Measurements from ENCODE around the gene RIT2.

The RIT2 gene

DNA sequence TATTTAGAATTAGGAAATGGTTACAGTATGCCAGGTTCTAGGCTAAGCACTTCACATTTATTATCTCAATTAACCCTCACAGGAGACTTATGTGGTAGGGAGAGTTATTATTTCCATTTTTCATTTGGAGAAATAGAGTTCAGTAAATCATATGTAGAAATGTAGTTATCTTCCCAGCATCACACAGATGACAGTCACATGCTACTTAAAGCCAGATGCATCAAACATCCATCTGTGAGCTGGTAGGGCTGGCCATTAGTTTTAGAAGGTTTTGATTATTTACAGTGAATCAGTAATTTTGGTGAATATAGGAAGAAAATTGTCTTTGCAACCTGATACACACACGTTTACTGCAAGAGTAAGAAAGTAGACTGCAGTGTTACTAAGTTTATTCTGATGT is 97.9 kb downstream of the RIT2 start:
- no peak for DNase-seq (ENCODE audit: insufficient read length, low spot score)
- no peak for FAIRE-seq

DNA sequence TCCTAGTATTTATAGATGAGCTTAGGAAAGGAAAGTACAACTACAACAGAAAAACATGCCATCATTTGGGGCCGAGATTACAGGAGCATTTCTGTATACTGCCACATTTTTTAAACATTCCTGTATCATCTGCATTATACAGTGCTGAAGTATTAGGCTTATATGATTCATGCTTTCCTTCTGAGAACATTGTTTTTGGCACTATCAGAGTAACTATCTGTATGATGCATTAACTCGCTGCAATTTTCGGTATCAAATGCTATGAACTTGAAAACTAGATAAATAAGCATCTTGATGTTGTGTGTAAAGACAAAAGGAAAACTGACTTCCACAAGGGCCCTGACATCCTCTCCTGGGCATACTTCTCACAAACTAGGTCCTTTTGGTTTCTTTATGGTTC is 102.0 kb downstream of the RIT2 start:
- no peak for DNase-seq (ENCODE audit: insufficient read length, low spot score)
- FAIRE-seq, result no peak

DNA sequence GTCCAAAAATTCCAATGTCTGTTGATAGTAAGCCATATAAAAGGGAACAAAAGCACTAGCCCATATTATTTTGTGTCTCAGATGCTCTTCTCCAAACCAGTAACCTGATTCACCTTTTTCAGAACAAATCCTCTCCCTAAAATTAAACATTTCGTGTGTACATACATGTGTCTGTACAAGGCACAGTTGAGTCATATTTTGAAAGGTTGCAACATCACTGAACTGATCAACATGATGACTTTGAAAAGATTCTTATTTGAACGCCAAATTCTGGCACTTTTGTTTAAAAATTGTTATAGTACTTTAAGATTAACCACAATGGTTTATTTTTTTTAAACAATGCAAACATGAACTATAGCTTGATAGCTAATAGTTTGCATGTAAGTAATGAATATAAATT is 102.5 kb downstream of the RIT2 start:
- no peak for FAIRE-seq
- no peak for DNase-seq (ENCODE audit: insufficient read length, low spot score)

DNA sequence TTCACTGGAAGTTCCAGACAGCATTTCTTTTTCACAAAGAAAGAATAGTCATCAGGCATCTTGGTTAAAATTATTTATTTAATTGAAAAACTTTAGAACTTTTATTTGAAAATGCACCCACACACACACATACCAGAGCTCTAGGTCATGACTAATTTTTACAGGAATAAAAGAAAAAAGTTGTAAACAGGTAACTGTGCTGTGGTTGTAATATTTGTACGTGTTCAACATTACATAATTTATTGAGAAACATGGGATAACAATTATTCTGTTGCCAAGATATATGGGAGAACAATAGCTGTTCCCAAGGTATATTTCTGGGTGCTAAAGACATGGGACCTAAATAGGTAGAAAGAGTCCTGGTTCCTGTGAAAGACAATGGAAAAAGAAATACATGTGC is 104.9 kb downstream of the RIT2 start:
- no peak for FAIRE-seq
- DNase-seq (ENCODE audit: insufficient read length, low spot score), result no peak

DNA sequence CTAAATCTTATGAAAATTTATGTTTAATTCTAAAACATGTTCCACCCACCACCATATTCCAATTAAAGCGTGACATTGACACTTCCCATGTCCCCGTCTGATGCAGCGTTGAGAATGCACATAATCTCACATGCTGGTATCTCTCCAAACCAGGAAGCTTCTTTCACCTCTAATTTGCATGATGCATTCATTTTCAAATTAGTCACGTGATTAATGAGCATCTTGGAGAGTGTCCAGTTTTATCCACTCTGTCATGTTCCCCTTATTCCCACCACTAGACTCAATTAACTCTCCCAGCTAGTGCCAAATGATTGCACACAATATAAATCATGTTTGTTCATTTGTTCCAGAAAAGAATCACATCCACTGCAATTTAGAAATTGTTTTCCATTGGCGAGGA is 105.8 kb downstream of the RIT2 start:
- FAIRE-seq, result no peak
- DNase-seq (ENCODE audit: insufficient read length, low spot score), result no peak

DNA sequence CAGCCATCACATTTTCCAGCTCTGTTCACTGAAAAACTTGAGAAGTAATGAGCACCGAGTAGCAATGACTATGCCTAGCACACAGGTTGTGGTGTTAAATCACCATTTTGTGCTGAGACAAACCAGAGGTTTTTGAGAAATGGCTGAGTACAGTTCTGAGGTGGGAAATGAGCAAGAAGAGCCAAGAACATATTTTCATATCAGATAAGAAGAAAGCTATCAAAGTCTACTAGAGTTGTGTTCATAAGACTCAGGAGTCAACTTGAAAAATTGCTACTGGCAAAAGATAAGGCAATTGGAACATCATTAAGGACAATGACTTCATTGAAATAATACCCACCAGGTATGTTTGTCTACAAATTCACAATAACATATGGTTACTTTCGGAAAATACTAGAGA is 108.1 kb downstream of the RIT2 start:
- no peak for FAIRE-seq
- DNase-seq (ENCODE audit: insufficient read length, low spot score), result no peak

DNA sequence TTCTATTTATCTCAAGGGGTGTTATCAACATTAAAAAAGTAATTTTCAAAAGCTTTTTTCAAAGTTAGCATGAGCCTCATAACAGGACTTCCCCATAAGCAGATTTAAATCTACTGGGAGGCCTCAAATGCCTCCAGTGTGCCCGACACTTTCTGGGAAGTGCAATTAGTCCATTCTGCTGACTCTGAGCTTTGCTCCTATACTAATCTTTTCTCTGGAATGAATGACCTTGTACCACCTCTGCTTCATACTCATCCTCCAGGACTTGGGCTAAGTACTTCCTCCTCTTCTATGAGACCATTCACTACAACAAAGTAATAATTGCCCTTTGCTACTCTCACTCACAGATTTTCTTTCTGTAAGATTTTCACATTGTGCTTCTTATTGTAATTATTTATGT is 111.1 kb downstream of the RIT2 start:
- no peak for DNase-seq (ENCODE audit: insufficient read length, low spot score)
- no peak for FAIRE-seq

DNA sequence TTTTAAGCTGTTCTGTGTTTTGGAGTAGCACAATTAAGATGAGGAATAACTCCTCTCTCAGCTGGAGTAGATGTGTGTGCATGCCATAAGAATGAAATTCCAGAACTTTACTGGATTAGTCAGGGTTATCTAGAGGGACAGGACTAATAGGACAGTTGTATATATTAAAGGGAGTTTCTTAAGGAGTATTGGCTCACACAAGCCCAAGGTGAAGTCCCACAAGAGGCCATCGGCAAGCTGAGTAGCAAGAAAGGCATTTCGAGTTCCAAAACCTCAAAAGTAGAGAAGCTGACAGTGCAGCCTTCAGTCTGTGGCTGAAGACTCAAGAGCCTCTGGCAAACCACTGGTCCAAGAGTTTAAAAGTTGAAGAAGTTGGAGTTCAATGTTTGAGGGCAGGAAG is 113.7 kb downstream of the RIT2 start:
- no peak for DNase-seq (ENCODE audit: insufficient read length, low spot score)
- no peak for FAIRE-seq

DNA sequence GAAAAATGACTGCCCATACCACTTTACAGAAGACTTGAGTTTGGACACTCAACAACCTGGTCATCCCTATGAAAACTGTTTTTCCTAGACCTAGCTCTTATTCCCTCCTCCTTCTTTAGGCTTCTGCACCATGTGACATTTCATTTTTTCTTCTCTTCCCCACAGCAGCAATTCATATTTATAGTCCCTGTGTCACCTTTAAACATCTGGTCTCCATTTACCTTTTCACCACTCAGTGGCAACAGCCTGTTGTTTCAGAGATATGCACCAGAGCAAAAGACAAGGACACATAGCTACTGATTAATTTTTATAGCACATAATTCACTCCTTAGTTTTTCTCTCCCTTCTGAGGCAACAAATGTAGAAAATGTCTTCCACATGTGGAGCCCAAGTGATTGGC is 118.7 kb downstream of the RIT2 start:
- no peak for FAIRE-seq
- DNase-seq (ENCODE audit: insufficient read length, low spot score), result no peak

DNA sequence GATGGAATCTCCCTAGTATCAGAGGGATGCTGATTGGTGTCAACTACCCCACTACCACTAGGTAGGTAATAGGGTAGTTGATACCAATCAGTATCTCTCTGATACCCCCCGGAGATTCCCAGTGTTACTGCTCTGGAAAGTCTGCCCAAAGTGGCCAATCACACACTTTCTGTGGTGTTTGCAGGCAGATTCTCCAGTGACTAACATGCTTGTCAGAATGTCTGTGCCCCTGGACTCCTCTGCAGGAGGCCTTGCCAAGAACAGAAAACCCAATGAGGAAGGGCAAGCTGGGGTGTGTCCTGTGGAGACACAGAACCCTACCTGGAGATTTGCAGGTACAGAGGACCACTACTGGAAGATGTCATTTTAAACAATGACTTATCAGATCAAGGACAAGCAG is 135.1 kb downstream of the RIT2 start:
- DNase-seq (ENCODE audit: insufficient read length, low spot score) (no peak), FAIRE-seq (no peak)

DNA sequence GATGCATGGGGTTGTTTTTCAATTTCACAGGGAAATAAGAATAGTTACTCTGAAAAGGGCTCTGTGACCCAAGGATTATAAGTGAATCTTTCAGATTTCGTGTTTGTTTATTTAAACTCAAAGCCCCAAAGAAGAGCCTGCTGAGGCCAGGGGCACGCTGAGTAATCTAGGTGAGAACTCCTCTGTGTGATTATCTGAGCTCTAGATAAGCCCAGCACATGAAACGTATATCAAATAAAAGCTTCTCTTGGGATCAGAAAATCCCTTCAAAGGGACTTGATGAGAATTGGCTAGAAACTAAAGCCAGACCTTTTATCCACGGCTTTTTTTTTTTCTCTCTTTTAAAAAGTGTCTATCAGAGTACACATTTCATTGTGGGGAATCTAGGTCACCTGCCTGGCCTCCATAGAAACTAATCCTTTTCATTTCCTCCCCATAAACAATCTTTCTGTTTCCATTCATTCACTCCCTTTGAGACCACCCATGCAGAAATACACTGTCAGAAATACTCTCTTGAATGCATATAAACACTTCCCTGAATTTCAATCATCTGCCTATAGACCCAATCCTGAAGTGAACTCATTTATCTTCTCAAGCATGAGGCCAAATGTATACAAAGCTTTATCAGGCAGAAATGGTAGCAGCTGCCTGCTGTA is 137.4 kb downstream of the RIT2 start:
- no peak for FAIRE-seq
- DNase-seq (ENCODE audit: insufficient read length, low spot score), result no peak

DNA sequence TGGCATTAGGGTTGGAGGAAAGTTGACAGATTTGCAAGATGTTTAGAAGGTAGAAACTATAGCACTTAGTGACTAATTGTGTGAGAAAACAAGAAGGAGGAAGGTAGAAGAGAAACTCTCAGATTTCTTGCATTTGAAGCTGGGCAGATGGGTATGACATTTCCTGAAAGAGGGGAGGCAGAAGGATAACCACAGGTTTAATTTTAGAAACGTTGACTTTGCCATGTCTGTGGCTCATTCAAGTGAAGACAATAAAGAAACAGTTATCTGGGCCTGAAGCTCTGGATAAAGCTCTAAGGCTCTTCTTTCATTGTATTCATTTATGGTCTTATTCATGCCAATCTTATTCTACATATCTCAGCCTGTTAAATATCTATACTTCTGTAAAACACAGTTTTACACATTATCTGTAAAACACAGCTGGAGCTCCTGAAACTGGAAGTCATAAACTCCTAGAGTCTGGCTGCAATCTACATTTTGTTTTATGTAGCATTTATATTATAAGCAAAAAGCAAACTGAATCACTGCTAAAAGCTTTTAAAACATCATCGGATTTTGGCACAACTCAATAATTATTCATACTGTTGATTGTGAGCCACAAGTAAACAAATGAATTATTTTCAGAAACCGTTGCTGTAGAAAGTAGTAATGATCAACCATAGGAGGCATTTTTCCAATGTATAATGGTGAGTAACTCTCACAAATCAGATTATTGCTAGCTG is 138.5 kb downstream of the RIT2 start:
- no peak for FAIRE-seq
- DNase-seq (ENCODE audit: insufficient read length, low spot score), result no peak

DNA sequence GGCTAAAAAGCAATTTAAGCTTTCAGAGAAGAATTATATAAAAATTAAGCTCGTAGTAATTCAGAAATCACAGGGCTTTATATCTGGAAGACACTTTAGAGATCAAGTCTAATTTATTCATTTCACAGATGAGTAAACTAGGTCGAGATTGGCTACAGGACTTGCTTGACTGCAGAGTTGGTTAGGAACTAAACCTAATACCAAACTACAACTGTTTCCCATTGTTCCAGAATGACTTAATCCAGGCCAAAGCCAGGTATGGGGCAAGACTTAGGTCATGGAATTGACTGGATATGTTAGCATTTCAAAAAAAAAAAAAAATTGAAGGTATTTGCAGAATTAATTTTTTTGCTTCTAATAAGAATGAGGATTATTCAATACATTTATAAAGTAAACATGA is 146.1 kb downstream of the RIT2 start:
- FAIRE-seq, result no peak
- no peak for DNase-seq (ENCODE audit: insufficient read length, low spot score)

DNA sequence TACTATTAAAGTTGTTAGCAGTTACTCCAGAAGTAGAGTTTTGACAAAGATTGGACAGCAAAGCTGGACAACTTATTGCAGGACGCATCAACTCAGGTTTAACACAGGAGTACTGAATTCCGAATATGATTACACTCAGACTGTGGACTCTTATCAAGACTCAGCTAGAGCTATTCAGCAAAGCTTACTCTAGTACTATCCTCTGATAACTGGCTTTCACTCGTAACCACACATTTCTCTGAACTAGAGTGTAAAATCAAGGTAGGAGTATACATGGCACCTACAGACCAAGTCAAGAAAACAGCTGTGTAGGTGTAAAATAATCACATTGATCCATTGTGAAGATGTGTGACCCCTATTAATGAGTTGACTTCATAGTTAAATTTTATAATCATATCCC is 154.2 kb downstream of the RIT2 start:
- DNase-seq (ENCODE audit: insufficient read length, low spot score), result no peak
- no peak for FAIRE-seq

DNA sequence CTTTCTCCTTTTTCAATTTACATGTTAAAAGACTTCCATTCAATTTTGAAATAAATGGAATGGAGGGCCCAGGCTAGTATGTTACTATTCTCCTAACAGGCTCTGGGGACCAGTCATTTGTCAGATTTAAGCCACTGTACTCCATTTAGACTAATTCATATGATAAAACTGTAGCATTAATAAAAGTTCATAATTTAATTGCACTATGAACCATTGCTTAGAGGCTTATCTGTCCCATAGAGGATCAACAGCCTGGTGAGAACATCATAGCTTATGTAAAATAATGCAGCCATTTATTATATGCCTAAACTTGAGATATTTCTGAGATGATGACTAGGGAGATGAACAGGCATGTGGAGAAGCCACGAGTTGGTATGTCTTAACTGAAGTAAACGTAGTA is 156.0 kb downstream of the RIT2 start:
- FAIRE-seq, result no peak

DNA sequence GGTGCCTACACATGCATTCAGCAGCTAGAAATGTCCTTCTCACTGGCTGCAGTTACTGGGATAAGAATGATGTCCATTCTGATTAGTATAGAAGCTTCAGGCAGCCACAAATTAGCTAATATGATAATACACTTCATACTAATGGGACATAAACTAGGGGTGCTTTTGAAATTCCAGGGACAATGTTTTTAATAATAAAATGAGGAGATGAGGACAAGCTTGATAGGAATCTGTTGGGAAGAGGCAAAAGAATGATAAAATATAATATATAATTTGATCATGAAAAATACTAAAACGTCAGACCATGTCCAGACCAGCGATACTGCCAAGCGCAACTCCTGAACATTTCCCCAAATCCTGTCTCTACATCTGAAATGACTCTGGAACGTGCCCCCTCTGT is 157.1 kb downstream of the RIT2 start:
- FAIRE-seq (no peak), DNase-seq (ENCODE audit: insufficient read length, low spot score) (no peak)

More for the DNA sequence above, 156.0 kb downstream of the RIT2 start:
- DNase-seq (ENCODE audit: insufficient read length, low spot score), result no peak

DNA sequence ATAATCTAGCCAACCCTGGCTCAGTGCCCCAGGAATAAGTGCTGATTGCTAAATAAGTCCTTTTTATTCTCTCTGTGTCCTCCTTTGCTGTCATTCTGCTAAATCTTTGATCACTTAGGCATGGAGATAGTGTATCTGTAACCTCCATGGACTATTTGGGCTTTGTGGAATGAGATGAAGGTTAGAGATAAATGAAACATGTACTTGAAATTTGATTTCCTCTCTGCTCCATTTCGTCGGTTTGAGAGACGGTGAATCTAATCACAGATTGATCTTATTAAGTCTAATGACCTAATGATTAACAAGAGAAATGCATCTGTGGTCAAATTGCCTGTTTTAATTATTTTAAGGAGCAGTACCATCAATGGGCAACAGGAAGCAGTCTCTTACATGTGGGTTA is 159.2 kb downstream of the RIT2 start:
- no peak for DNase-seq (ENCODE audit: insufficient read length, low spot score)
- no peak for FAIRE-seq

DNA sequence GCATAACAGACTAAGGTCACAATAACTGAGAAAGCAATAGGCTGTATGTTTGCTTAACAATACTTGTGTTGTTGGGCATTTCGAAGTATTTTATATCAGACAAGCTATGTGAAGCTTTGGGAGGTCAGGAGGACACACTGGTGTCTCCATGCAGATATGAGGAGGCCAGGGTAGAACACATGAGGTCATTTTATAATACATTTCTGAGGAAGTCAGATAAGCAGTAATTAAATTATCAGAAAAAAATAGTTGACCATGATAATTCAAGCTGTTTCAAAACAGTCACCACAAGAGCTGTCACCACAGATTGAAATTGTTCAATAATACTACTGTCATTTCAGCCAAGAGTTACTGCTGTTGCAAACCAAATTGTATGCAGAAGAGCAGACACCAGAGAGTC is 160.6 kb downstream of the RIT2 start:
- FAIRE-seq (no peak), DNase-seq (ENCODE audit: insufficient read length, low spot score) (no peak)

DNA sequence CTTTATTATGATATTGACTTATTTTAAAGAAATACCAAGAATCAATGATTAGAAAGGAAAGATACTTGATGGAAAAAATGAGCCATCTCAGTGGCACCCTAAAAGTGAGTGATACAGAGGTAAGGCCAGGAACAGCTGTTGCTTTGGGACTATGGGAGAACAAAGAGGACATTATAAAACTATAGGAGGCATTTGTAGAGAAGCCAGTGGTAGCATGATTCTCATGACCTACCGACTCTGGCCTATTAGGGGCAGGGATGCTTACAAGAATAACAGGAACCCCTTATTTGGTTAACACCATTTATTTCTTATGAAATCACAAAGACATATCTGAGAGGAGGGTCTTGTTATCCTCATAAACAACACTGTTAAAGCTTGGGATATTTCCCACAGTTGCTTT is 162.2 kb downstream of the RIT2 start:
- DNase-seq (ENCODE audit: insufficient read length, low spot score), result no peak
- FAIRE-seq, result no peak

DNA sequence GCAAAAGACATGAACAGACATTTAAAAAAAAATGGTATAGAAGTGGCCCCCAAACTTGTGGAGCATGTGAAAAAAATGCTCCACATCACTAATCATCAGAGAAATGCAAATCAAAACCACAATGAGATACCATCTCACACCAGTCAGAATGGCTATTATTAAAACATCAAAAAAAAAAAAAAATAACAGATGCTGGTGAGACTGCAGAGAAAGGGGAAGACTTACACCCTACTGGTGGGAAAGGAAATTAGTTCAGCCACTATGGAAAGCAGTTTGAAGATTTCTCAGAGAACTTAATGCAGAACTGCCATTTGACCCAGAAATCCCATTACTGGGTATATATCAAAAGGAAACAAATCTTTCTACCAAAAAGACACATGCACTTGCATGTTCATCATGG is 164.8 kb downstream of the RIT2 start:
- FAIRE-seq (no peak), DNase-seq (ENCODE audit: insufficient read length, low spot score) (no peak)

DNA sequence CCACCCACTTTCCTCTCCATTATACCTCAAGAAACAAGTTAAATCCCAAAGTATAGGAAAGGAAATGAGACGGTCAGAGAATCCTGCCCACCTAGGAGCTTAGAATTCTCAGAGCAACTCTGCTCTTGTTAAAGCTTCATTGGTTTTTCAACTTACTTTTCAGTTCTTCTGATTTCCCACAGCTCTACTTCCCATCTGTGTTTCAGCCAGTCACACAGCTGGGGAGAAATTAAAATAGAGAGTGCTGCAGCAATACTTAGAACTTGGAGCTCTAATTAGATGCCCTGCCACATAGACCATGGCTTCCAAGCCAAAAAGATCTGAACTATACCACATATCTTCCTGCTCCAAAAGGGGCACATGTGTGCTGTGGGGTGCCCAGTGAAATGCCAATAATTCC is 166.7 kb downstream of the RIT2 start:
- no peak for DNase-seq (ENCODE audit: insufficient read length, low spot score)
- no peak for FAIRE-seq

DNA sequence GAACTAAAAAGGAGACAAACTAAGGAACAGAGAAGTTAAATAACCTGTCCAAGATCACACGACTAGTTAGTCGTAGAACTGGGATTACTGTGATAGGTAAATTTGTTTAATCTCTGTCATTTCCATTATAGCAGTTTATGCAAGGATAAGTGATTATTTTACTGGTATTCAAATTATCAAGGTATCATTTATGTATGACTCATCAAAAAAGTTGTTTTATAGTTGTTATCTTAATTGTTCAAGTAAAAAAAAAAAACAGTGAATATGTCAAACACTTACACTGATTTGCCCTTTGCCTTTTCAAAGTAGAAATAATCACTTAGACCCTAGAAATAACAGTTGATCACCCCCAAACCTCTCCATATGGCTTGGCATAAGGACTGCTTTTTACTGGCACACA is 173.6 kb downstream of the RIT2 start:
- DNase-seq (ENCODE audit: insufficient read length, low spot score) (no peak), FAIRE-seq (no peak)

DNA sequence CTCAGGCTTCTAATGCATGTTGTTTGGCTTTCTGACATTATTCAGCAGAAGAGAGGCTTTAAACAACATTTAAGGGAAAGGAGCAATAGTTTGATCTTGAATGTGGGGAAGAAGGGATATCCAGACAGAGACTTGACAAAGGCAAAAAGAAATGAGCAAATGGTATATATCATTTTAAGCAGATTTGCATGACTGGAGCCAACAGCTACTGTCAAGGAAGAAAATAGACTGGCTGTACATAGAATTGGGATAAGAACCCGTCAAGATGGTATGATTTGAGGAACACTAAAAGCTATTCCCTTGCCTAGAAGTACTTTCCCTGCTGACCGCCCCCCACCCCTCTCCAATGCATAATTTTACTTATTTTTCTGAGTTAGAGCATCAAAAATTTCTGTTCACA is 174.5 kb downstream of the RIT2 start:
- no peak for DNase-seq (ENCODE audit: insufficient read length, low spot score)
- no peak for FAIRE-seq

All from GM19239 (cell line).